GM12875 (cell line): ENCODE results near the gene PPP6R1.

Experiments used
- H3K4me3 ChIP-seq: one replicate; pipeline ENCODE4 v1.5.1; 2011; ENCODE audit warnings: low read depth, low read length, control low read depth
- CTCF ChIP-seq: IDR thresholded peaks from 2 replicates; pipeline ENCODE4 v1.5.1; 2011; ENCODE audit warnings: low read depth, mild to moderate bottlenecking, control low read depth, inconsistent platforms, low read length, moderate library complexity, borderline replicate concordance; ENCODE audit not compliant: insufficient read depth

Gene PPP6R1

GRCh38 chr19:55297267-55297666 is 38.5 kb upstream of the PPP6R1 start:
- H3K4me3 ChIP-seq: no peak overlapping the region
- TF ChIP-seq CTCF: no peak

GRCh38 chr19:55289117-55289796 is 30.4 kb upstream of the PPP6R1 start:
- no peak for TF ChIP-seq CTCF
- H3K4me3 ChIP-seq: no peak overlapping the region

- no peak for TF ChIP-seq CTCF
- H3K4me3 ChIP-seq: no peak overlapping the region
Measured at GRCh38 chr19:55287361-55288079, 28.7 kb upstream of the PPP6R1 start.

GRCh38 chr19:55285229-55285890 is 26.5 kb upstream of the PPP6R1 start:
- TF ChIP-seq CTCF: no peak
- no peak overlapping the region for H3K4me3 ChIP-seq

GRCh38 chr19:55284405-55285058 is 25.7 kb upstream of the PPP6R1 start:
- H3K4me3 ChIP-seq: no peak overlapping the region
- no peak for TF ChIP-seq CTCF

DNA sequence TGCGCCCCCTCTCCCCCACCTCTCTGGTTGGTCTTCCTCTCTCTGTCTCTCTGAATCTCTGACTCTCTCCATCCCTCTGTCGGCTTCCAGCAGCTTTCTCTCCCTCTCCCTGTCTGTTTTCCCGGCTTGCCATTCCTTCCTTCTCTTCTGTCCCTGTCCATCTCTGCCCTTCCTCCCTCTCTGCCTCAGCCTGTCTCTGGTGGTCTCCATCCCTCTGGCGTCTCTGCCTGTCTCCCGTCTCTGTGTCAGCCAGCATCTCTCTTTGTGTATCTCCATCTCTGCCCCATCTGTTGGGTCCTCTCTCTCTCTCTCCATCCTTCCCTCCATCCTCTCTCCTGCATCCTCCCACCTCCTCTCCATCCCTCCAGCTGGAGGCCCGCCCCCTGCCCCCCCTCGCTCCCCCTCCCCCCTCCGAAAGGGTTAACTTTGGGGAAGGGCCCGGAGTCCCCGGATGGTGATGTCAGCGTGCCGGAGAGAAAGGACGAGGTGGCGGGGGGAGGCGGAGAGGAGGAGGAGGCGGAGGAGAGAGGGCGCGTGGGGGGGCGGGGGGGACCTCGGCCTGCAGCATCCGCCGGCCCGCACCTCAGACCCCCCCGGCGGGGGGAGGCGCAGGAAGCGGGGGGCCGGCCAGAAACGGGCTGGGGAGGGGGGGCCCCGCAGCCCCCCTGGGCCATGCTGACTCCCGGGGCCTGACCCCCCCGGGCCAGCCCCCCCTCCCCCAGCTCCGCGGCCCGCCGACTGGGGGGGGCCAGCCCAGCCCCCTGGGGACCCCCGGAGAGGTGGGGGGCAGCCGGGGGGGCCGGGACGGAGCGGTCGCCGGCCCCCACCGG is 24.9 kb upstream of the PPP6R1 start, which contains the start of gene BRSK1:
TSS of gene BRSK1 (plus strand) at position 450 of the 830 bp plus-strand sequence. CDS start 446 bp downstream, outside the sequence.
- TF ChIP-seq CTCF: no peak

More for the DNA sequence above, 24.9 kb upstream of the PPP6R1 start, which contains the start of gene BRSK1:
- H3K4me3 ChIP-seq: no peak within 1 kb of the TSS
